B cell (primary cell): ENCODE results near the gene TMEM81. TPM values are rescaled to one million over a fixed set of nuclear protein-coding genes. Genes with fewer than 3 reads are reported as not detected.

Experiments
- ATAC-seq: fragments of 200-7000 bp; cut with Tn5 transposase; one replicate; pipeline ENCODE4 v1.10.0; 2021; ENCODE audit warnings: low read depth, mild to moderate bottlenecking, moderate number of reproducible peaks, moderate library complexity
- CTCF ChIA-PET: fragments of 350-600 bp; sonication (Branson Sonifier 250); formaldehyde crosslinking; loops from one replicate; lab custom pipeline; 2021; ENCODE audit warnings: antibody characterized with exemption, inconsistent platforms; lab: Charles Lee
- POLR2A ChIA-PET: fragments of 350-600 bp; sonication (Branson Sonifier 250); formaldehyde crosslinking; loops from one replicate; lab custom pipeline; 2021; ENCODE audit warnings: antibody characterized with exemption; lab: Charles Lee
- DNase-seq: peaks from one replicate; pipeline ENCODE4 v3.0.0; 2013
- H2AFZ ChIP-seq: 2 replicates; pipeline ENCODE4 v1.6.1; 2012; ENCODE audit warnings: mild to moderate bottlenecking, low read depth, low read length; ENCODE audit not compliant: insufficient read depth, poor library complexity, severe bottlenecking
- H3K27ac ChIP-seq, 2 donors: 1 replicate in 1 of 2; 2 replicates in 1 of 2; pipeline ENCODE4 v1.5.1; 2012 to 2013; ENCODE audit warnings: low read length in 2 of 2, mild to moderate bottlenecking in 2 of 2, moderate library complexity in 1 of 2
- H3K27me3 ChIP-seq, 4 experiments: fragments of 200-600 bp in 1 of 4; sonication (generic) in 1 of 4; replicated peaks in 1 of 4; 1 replicate in 2 of 4; 2 replicates in 2 of 4; pipeline versions ENCODE4 v1.6.1 to v1.7.0; 2013 to 2016; ENCODE audit warnings: low read length in 3 of 4, mild to moderate bottlenecking in 2 of 4, mixed read lengths in 1 of 4, moderate library complexity in 1 of 4; ENCODE audit not compliant: insufficient read depth in 4 of 4, control insufficient read depth in 3 of 4; ENCODE audit errors: control extremely low read depth in 1 of 4
- H3K36me3 ChIP-seq, 2 experiments: replicated peaks in 1 of 2; 1 replicate in 1 of 2; 2 replicates in 1 of 2; pipeline versions ENCODE4 v1.6.1 to v1.7.1; 2013; ENCODE audit warnings: low read length in 1 of 2; ENCODE audit not compliant: insufficient read depth in 2 of 2, control insufficient read depth in 1 of 2; ENCODE audit errors: control extremely low read depth in 1 of 2, extremely low read depth in 1 of 2
- H3K4me1 ChIP-seq, 2 donors: fragments of 200-600 bp in 1 of 2; sonication (generic) in 1 of 2; 1 replicate in 1 of 2; 2 replicates in 1 of 2; pipeline versions ENCODE4 v1.5.1 to v1.6.1; 2013 to 2017; ENCODE audit warnings: low read length in 2 of 2; ENCODE audit not compliant: control insufficient read depth in 2 of 2, insufficient read depth in 2 of 2
- H3K4me2 ChIP-seq: replicated peaks from 2 replicates; pipeline ENCODE3; 2012; ENCODE audit warnings: mild to moderate bottlenecking, low read depth, low read length; ENCODE audit not compliant: poor library complexity, severe bottlenecking
- H3K4me3 ChIP-seq, 5 experiments: fragments of 200-600 bp in 1 of 5; sonication (generic) in 1 of 5; 1 replicate in 3 of 5; 2 replicates in 2 of 5; pipeline versions ENCODE4 v1.5.1 to v1.7.0; 2011 to 2016; ENCODE audit warnings: low read length in 4 of 5, mild to moderate bottlenecking in 4 of 5, low read depth in 2 of 5, control low read depth in 1 of 5, moderate library complexity in 1 of 5; ENCODE audit not compliant: insufficient read depth in 1 of 5; ENCODE audit errors: control extremely low read depth in 1 of 5, extremely low read depth in 1 of 5
- H3K79me2 ChIP-seq: fragments of 200-600 bp; sonication (generic); one replicate; pipeline ENCODE4 v1.6.0; 2016; ENCODE audit warnings: low read length; ENCODE audit not compliant: control insufficient read depth, insufficient read depth
- H3K9ac ChIP-seq: fragments of 200-600 bp; sonication (generic); 2 replicates; pipeline ENCODE4 v1.6.1; 2017; ENCODE audit warnings: mild to moderate bottlenecking, low read length, moderate library complexity
- H3K9me3 ChIP-seq, 3 donors: one replicate each; pipeline versions ENCODE4 v1.6.1 to v1.7.1; 2013; ENCODE audit warnings: low read length in 2 of 3; ENCODE audit not compliant: control insufficient read depth in 2 of 3, insufficient read depth in 1 of 3; ENCODE audit errors: control extremely low read depth in 1 of 3
- H4K20me1 ChIP-seq: 2 replicates; pipeline ENCODE4 v1.6.0; 2012; ENCODE audit warnings: mild to moderate bottlenecking, low read length; ENCODE audit not compliant: insufficient read depth, control insufficient read depth, poor library complexity, severe bottlenecking
- H3K27ac Mint-ChIP-seq: one replicate; pipeline ENCODE4 v1.8.0; 2021; ENCODE audit warnings: mixed read lengths
- H3K27me3 Mint-ChIP-seq: one replicate; pipeline ENCODE4 v1.8.0; 2021; ENCODE audit warnings: mixed read lengths
- H3K4me1 Mint-ChIP-seq: one replicate; pipeline ENCODE4 v1.8.0; 2021; ENCODE audit warnings: mixed read lengths
- H3K4me3 Mint-ChIP-seq: one replicate; pipeline ENCODE4 v1.8.0; 2021; ENCODE audit warnings: mixed read lengths
- H3K9me3 Mint-ChIP-seq: one replicate; pipeline ENCODE4 v1.8.0; 2022; ENCODE audit warnings: mixed read lengths; ENCODE audit not compliant: insufficient read depth
- CTCF ChIP-seq: fragments of 200-600 bp; IDR thresholded peaks from one replicate; pipeline ENCODE4 v1.8.0; 2022; ENCODE audit warnings: antibody characterized with exemption, mild to moderate bottlenecking
- EZH2 ChIP-seq: IDR thresholded peaks from 2 replicates; pipeline ENCODE4 v1.6.1; 2012; ENCODE audit warnings: borderline replicate concordance, low read depth, mild to moderate bottlenecking, moderate library complexity, low read length; ENCODE audit not compliant: insufficient read depth, poor library complexity, severe bottlenecking
- WGBS: methylation state at CpG from one replicate; pipeline ENCODE4 v1.1.5; 2013; ENCODE audit warnings: missing lambda C conversion rate; ENCODE audit not compliant: insufficient coverage; 5-methylcytosine and 5-hydroxymethylcytosine counted together
- intact Hi-C: fragments of 100-400 bp; cut with micrococcal nuclease; formaldehyde crosslinking; loops from one replicate; pipeline ENCODE4 v1.10.0; 2022
- polyA plus RNA-seq: library from polyadenylated mRNA; depleted of rRNA; stranded (reverse); fragments of >200 nt; gene quantifications from 2 replicates; pipeline ENCODE4 v1.2.3, GENCODE V29; 2012
- total RNA-seq, 2 donors: library from RNA; stranded (reverse); fragments of 120-200 nt in 1 of 2; gene quantifications; 1 replicate in 1 of 2; 2 replicates in 1 of 2; pipeline versions ENCODE4 v1.2.3 to v1.2.4, GENCODE V29; 2013 to 2022

Gene TMEM81
- total and polyA plus RNA-seq, 2 donors (not counting 1 experiment from before 2014, with no cell fraction given) = 3.0 to 6.2 TPM

GRCh38 chr1:205056188-205056611 lies 28.1 kb downstream of the TMEM81 start:
- no peak for ATAC-seq
- no peak overlapping the region for H3K27ac Mint-ChIP-seq
- ChIA-PET POLR2A (no interaction called here), CTCF (no interaction called here)
- H3K4me2 ChIP-seq = no peak overlapping the region
- no peak overlapping the region for H2AFZ ChIP-seq
- H3K9ac ChIP-seq = no peak overlapping the region
- no peaks in the 10 kb centered on the region for H3K79me2 ChIP-seq
- TF ChIP-seq CTCF (no peak), EZH2 (no peak)
- H3K4me1 Mint-ChIP-seq = no peaks in the 10 kb centered on the region
- no peaks in the 10 kb centered on the region for H3K9me3 Mint-ChIP-seq
- DNase-seq = no peak
- H3K4me3 ChIP-seq = no peak overlapping the region
- H3K27ac ChIP-seq = no peak overlapping the region
- no peaks in the 10 kb centered on the region for H3K4me1 ChIP-seq
- H3K36me3 ChIP-seq = no peaks in the 10 kb centered on the region
- H3K27me3 Mint-ChIP-seq = peaks cover 8% of the 10 kb centered on the region
- WGBS = 92% methylated on average over 11 of the region's 13 CpGs
- intact Hi-C loops = no loop called here
- peaks cover 0 to 4% (median 0%) of the 10 kb centered on the region in 4 experiments for H3K27me3 ChIP-seq
- H4K20me1 ChIP-seq = no peaks in the 10 kb centered on the region
- no peaks in the 10 kb centered on the region for H3K9me3 ChIP-seq
- H3K4me3 Mint-ChIP-seq = no peak overlapping the region

- DNase-seq (no peak), ATAC-seq (no peak)
- H4K20me1 ChIP-seq = no peaks in the 10 kb centered on the region
- Mint-ChIP-seq H3K4me1 (no peaks in the 10 kb centered on the region), H3K27ac (no peak overlapping the region), H3K27me3 (peaks cover 8% of the 10 kb centered on the region), H3K9me3 (no peaks in the 10 kb centered on the region), H3K4me3 (no peak overlapping the region)
- H2AFZ ChIP-seq = no peak overlapping the region
- no peak overlapping the region for H3K4me2 ChIP-seq
- peaks cover 0 to 4% (median 0%) of the 10 kb centered on the region in 4 experiments for H3K27me3 ChIP-seq
- ChIA-PET POLR2A (no interaction called here), CTCF (no interaction called here)
- no peak overlapping the region for H3K9ac ChIP-seq
- no peak overlapping the region for H3K27ac ChIP-seq
- no peak overlapping the region for H3K4me3 ChIP-seq
- TF ChIP-seq CTCF (no peak), EZH2 (no peak)
- intact Hi-C loops = no loop called here
- no peaks in the 10 kb centered on the region for H3K9me3 ChIP-seq
- no peaks in the 10 kb centered on the region for H3K79me2 ChIP-seq
- H3K4me1 ChIP-seq = no peaks in the 10 kb centered on the region
- WGBS = 75% methylated on average over 7 of the region's 7 CpGs
- no peaks in the 10 kb centered on the region for H3K36me3 ChIP-seq
Measured at GRCh38 chr1:205054013-205054412, 30.2 kb downstream of the TMEM81 start.
